ENCODE results near the gene POMT1.
A peak's percentile ranks its signal among the peaks of the same experiment; 100 is the strongest.

POMT1 gene

GRCh38 chr9:131473891-131474290, 28.8 kb upstream of the POMT1 start:
- Mint-ChIP-seq H3K4me3 (no peak overlapping the region), H3K27ac (no peak overlapping the region), H3K27me3 (no peaks in the 10 kb centered on the region), H3K9me3 (no peaks in the 10 kb centered on the region), H3K4me1 (peaks cover 32% of the 10 kb centered on the region)
- ATAC-seq: no peak
- no peak for DNase-seq

- Mint-ChIP-seq H3K27ac (peak overlapping the region; percentile 63 to 87), H3K4me3 (no peak overlapping the region), H3K9me3 (no peaks in the 10 kb centered on the region), H3K27me3 (no peaks in the 10 kb centered on the region), H3K4me1 (peaks cover 34% of the 10 kb centered on the region)
- ATAC-seq: no peak
- no peak for DNase-seq
These were observed 28.0 kb upstream of the POMT1 start for GRCh38 chr9:131474711-131475110.

- Mint-ChIP-seq H3K27me3 (no peaks in the 10 kb centered on the region), H3K27ac (peak overlapping the region; percentile 63 to 87), H3K4me3 (no peak overlapping the region), H3K4me1 (peaks cover 28% of the 10 kb centered on the region), H3K9me3 (no peaks in the 10 kb centered on the region)
- ATAC-seq (no peak), DNase-seq (no peak)
These were observed 27.4 kb upstream of the POMT1 start for GRCh38 chr9:131475111-131475955.

- Mint-ChIP-seq H3K4me3 (no peak overlapping the region), H3K4me1 (peaks cover 27% of the 10 kb centered on the region), H3K27me3 (no peaks in the 10 kb centered on the region), H3K9me3 (no peaks in the 10 kb centered on the region), H3K27ac (no peak overlapping the region)
- no peak for ATAC-seq
- no peak for DNase-seq
These were observed 26.6 kb upstream of the POMT1 start for GRCh38 chr9:131475956-131476776.

GRCh38 chr9:131476777-131477345, 25.9 kb upstream of the POMT1 start:
- Mint-ChIP-seq H3K4me1 (peaks cover 27% of the 10 kb centered on the region), H3K27me3 (no peaks in the 10 kb centered on the region), H3K4me3 (no peak overlapping the region), H3K9me3 (no peaks in the 10 kb centered on the region), H3K27ac (peak overlapping the region in 1 of 2 donors; percentile 68)
- no peak for ATAC-seq
- no peak for DNase-seq

- H3K9me3 Mint-ChIP-seq: no peaks in the 10 kb centered on the region
- H3K4me1 Mint-ChIP-seq: peaks cover 27% of the 10 kb centered on the region
- no peak for DNase-seq
- no peaks in the 10 kb centered on the region for H3K27me3 Mint-ChIP-seq
- ATAC-seq: no peak
- H3K4me3 Mint-ChIP-seq: peak overlapping the region in 1 of 2 donors; percentile 11
- peak overlapping the region in 1 of 2 donors; percentile 68 for H3K27ac Mint-ChIP-seq
These were observed 25.4 kb upstream of the POMT1 start for GRCh38 chr9:131477367-131477766.

GRCh38 chr9:131477816-131478419, 24.8 kb upstream of the POMT1 start:
- Mint-ChIP-seq H3K27me3 (no peaks in the 10 kb centered on the region), H3K27ac (peak overlapping the region in 1 of 2 donors; percentile 97), H3K4me1 (peaks cover 24% of the 10 kb centered on the region), H3K9me3 (no peaks in the 10 kb centered on the region), H3K4me3 (peak overlapping the region in 1 of 2 donors; percentile 11)
- ATAC-seq: no peak
- no peak for DNase-seq

GRCh38 chr9:131478421-131478868, 24.3 kb upstream of the POMT1 start:
- peak; percentile 61 for ATAC-seq
- no peaks in the 10 kb centered on the region for H3K9me3 Mint-ChIP-seq
- peaks cover 23% of the 10 kb centered on the region for H3K4me1 Mint-ChIP-seq
- DNase-seq: peak; percentile 45 to 55
- H3K27me3 Mint-ChIP-seq: no peaks in the 10 kb centered on the region
- H3K27ac Mint-ChIP-seq: peak overlapping the region in 1 of 2 donors; percentile 97
- no peak overlapping the region for H3K4me3 Mint-ChIP-seq

GRCh38 chr9:131478911-131479310, 23.8 kb upstream of the POMT1 start:
- no peak for ATAC-seq
- Mint-ChIP-seq H3K4me3 (no peak overlapping the region), H3K27me3 (no peaks in the 10 kb centered on the region), H3K27ac (peak overlapping the region in 1 of 2 donors; percentile 59), H3K9me3 (no peaks in the 10 kb centered on the region), H3K4me1 (peaks cover 23% of the 10 kb centered on the region)
- no peak for DNase-seq

GRCh38 chr9:131480258-131480657, 22.5 kb upstream of the POMT1 start:
- ATAC-seq (peak; percentile 46), DNase-seq (no peak)
- H3K27ac Mint-ChIP-seq: no peak overlapping the region
- H3K4me1 Mint-ChIP-seq: peaks cover 17% of the 10 kb centered on the region
- no peak overlapping the region for H3K4me3 Mint-ChIP-seq
- H3K27me3 Mint-ChIP-seq: no peaks in the 10 kb centered on the region
- no peaks in the 10 kb centered on the region for H3K9me3 Mint-ChIP-seq

GRCh38 chr9:131481441-131482342, 21.0 kb upstream of the POMT1 start:
- Mint-ChIP-seq H3K4me1 (peaks cover 17% of the 10 kb centered on the region), H3K9me3 (no peaks in the 10 kb centered on the region), H3K4me3 (no peak overlapping the region), H3K27ac (no peak overlapping the region), H3K27me3 (no peaks in the 10 kb centered on the region)
- ATAC-seq: no peak
- DNase-seq: no peak

- no peaks in the 10 kb centered on the region for H3K9me3 Mint-ChIP-seq
- no peaks in the 10 kb centered on the region for H3K27me3 Mint-ChIP-seq
- no peak overlapping the region for H3K4me3 Mint-ChIP-seq
- ATAC-seq (no peak), DNase-seq (no peak)
- peaks cover 12% of the 10 kb centered on the region for H3K4me1 Mint-ChIP-seq
- H3K27ac Mint-ChIP-seq: peak overlapping the region in 1 of 2 donors; percentile 33
These were observed 20.2 kb upstream of the POMT1 start for GRCh38 chr9:131482343-131483006.

GRCh38 chr9:131483319-131484050, 19.2 kb upstream of the POMT1 start:
- no peak for ATAC-seq
- no peaks in the 10 kb centered on the region for H3K9me3 Mint-ChIP-seq

More at GRCh38 chr9:131483319-131484050, 19.2 kb upstream of the POMT1 start:
- no peaks in the 10 kb centered on the region for H3K27me3 Mint-ChIP-seq
- H3K4me1 Mint-ChIP-seq: peaks cover 7% of the 10 kb centered on the region
- DNase-seq: no peak
- no peak overlapping the region for H3K27ac Mint-ChIP-seq
- H3K4me3 Mint-ChIP-seq: no peak overlapping the region

Data from stimulated activated naive CD8-positive, alpha-beta T cell treated with anti-CD3 and anti-CD28 coated beads, Interleukin-15, amount 100 ng/mL, for 72 hours (primary cell).